Stimulated activated CD4-positive, alpha-beta T cell treated with anti-CD3 and anti-CD28 coated beads, Interleukin-15, amount 100 ng/mL, for 1 hour (primary cell): ENCODE measurements around the gene SPPL2C.
"Not testable (repeated sequence)": the region's sequence is repeated elsewhere in the genome, so short reads cannot be mapped to it uniquely, and the experiment has no call there.

Experiments
- DNase-seq, 2 donors: peaks; one replicate each; pipeline ENCODE4 v3.0.0-alpha.2; 2020; ENCODE audit warnings: low read depth in 1 of 2, low spot score in 1 of 2

Gene SPPL2C

DNA sequence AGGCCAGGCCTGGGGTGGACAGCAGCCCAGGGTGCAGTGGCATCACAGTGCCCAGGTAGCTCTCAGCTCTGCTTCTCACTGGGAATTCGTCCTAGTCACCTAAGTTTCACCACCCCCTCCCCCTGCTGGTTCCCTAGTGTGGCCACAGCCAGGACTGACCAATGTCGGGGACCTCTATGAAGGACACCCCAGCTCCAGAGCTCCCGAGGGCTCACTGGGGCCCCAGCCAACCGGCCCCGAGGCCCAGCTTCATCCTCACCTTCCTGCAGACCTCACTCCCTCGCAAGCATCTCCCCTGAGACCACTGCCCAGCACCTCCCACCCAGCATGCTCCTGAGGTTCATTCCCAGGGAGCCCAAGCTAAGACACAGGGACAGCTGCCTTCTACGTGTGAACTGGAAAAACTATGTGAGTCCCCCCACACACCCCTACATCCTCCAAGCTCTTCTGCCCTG, 4.9 kb downstream of the SPPL2C start:
- no peak for DNase-seq

DNA sequence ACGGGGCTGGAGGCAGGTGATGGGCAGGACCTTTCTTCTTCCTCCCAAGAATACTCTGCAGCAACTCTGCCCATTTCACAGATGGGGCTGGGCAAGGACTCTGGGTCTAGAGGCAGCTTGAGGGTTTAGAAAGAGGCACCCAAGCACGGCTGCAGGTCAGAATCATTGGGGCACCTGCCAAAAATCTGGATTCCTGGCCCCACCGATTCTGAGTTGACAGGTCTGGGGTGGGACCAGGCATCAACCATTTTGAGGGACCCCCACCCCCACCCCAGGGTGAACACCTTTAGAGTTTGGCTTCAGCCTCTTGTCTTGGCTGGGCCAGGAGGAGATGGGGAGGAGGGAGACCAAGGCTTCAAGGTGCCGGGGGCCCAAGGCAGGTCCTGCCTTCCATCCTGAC, 5.3 kb downstream of the SPPL2C start:
- no peak for DNase-seq

DNA sequence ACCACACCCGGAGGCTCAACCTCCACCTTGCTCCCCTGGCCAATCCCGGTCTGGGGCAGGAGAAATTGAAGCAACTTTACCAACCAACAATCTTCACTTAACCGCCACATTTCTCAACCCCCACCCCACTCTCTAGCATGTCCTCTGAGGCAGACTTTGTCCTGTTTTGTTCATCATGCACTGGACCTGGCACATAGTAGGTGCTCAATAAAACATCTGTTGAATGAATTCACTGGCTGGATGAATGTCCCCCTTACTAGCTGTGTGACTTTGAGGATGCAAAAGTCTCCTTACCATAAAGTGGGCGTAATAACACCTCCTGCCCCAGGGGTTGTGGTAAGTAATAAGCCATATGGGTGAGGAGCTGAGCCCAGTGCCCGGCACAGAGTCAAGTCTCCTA, 5.8 kb downstream of the SPPL2C start:
- DNase-seq: no peak

DNA sequence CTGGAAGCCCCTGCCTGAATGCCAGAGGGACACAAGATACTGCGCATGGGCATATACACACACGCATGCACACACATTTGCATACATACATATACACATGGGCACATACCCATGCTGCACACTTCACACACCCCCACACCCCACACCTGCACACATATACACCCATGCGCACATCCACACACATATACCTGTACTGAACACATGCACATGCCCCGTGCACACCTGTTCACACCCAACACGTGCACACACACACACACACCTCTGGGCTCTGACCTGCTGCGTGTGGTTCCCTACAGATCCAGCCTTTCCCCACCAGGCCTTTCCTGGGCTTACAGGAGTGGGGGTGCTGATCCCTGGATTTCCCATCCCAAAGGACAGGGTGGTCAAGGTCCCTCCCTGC, 6.3 kb downstream of the SPPL2C start:
- DNase-seq: no peak

DNA sequence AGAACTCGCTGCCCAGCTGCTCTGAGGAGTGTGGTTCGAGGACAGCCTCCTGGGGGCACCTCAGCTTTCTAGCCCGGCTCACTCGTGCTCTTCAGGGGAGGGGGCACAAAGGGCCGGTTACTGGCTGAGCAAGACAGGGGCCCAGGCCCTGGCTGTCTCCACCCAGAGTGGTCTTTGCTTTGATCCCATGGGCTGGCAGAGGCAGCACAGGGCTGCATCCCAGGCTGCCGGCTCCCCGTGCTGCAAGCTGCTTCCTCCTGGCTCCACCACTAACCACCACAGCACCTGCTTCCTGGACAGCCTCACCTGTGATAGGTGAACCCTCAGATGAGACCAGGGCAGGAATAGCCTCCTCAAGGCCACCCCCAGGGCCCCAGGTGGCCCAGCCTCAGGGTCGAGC, 6.8 kb downstream of the SPPL2C start:
- DNase-seq: no peak

DNA sequence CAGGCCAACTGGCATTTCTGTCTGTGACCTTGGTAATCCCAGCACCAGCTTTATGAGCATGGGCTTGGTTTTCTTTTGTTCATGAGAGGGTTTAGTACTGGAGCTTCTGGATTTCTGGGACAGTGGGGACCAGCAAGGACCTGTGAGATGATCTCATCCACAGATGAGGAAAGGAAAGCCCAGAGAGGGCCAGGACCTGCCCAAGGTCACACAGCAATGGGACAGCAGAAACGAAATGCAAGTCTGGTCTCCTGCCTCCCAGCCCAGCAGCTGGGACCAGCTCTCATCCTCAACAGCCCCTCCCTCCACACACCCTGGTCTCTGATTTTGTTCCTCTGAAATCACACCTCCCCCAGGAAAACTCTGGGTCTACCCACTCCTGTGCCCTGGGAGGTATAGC, 7.2 kb downstream of the SPPL2C start:
- no peak for DNase-seq

DNA sequence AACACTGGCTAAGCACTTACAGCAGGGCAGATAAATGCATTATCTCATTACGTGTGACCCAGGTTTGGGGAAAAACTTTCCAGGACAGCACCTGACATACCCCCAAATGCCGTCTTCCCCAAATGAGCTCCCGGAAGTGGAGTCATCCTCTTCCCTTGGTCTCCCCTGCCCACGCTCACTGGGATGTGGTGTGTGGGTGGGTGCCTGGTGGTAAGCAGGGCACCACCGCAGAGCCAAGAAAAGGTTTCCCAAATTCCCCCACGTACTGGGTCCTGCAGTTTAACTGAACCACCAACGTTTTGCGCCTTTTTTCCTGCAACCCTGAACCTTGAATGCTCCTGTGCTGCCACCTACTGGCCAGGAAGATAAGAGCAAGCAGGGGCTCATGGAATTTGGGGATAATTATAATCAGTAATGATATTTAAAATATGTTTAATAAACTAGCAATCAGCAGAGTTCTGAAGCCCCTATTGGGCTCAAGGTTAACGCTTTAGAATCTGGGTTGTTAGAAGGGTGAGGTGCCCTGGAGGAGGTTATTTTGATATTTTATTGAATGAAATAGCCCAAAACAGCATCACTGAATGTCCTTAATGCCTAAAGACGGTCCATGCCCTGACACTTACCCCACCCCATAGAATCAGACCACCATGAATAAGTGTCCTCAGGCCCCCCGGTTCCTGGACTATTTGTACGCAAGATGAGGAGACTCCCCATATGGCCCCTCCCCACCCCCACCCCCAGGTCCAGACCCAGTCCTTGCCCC, 8.0 kb downstream of the SPPL2C start:
- DNase-seq: peak; percentile 28 to 35

DNA sequence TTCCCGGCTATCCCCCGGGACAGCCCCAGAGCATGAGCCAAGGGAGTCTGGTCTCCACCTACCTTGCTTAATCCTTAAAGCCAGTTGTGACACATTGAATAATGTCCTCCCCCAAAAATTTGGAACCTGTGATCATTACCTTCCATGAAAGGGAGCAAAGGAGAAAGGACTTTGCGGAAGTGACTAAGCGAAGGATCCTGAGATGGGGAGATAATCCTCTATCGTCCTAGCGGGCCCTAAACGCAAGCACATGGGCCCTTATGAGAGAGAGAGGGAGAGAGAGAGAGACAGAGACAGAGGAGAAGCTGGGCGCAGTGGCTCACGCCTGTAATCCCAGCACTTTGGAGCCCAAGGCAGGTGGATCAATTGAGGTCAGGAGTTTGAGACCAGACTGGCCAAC, 9.5 kb downstream of the SPPL2C start:
- no peak for DNase-seq

DNA sequence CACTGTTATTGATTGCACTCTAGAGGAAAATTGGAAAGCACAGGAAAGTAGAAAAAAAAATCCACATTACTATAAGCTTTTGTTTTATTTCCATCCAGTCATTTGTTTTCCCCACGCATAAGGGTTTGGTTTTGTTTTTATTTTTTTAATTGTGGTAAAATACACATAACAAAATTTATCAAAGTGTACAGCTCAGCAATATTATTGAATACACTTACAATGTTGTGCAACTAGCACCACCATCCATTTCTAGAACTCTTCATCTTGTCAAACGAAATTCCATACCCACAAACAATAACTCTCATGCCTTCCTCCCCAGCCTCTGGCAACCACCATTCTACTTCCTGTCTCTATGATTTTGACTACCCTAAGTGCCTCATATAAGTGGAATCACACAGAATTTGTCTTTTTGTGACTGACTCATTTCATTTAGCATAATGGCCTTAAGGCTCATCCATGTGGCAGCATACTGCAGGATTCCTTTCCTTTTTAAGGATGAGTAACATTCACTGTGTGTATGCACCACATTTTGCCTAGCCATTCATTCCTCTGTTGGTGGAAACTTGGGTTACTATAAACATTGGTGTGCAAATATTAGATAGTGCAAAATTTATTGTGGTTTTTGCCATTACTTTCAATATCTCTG, 11.1 kb downstream of the SPPL2C start:
- no peak for DNase-seq

DNA sequence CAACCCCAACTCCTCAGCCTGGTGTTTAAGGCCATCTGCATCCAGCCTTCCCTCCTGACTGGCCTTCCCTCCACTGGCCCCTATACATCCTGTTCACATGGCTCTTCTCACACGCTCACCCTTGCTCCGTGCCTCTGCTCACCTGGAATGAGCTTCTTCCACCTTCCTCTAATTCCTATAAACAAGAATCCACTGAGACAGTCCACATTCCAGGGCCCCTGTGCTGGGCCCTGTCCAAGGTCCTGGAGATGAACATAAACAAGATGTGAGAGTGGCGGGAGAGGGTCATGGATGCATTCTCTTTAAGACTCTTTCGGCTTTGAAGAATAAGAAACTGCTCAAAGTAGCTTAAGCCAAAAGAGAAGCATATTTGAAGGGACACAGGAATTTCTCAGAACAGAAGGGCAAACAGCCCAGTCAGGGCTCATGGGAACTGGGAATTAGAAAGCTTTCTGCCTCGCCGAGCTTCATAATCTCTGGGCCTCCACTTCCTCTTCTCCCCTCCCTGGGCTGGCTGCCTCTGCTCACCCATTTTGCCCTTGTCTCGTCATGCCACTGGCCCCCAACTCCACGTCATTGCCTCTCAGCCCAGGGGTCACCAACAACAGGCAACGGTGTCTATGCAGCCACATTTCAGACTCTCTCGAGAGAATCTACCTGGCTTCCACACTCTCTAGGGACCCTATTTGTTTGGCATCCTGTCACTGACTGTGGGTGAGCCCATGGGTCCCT, 13.5 kb downstream of the SPPL2C start:
- DNase-seq: no peak

DNA sequence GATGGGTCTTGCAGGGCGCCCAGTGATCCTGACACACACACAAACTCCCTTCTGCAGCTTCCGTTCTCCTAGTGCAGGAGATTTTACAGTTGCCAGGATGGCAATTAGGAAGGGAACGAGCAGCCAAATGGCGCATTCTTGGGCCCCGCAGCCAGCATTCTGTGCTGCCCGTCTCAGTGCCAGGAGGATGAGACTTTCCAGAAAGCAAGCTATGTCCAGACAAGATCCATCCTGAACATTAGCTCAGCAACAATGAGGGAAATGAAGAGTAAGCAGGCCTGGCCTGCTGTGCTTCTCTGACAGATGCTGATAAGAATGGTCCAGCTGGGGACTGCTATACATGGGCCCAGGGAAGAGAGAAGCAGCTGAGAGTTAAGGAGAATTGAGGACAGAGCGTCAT, 16.5 kb downstream of the SPPL2C start:
- DNase-seq: no peak

DNA sequence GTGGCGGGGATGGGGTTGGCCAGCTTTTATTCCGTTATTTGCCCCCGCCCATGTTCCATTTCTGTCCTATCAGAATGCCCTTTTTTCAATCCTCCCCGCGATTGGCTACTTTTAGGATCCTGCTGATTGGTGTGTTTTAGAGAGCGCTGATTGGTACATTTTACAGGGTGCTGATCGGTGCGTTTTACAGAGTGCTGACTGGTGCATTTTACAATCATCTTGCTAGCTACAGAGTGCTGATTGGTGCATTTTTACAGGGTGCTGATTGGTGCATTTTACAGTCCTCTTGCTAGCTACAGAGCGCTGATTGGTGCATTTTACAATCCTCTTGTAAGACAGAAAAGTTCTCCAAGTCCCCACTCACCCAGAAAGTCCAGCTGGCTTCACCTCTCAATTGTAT, 17.4 kb downstream of the SPPL2C start:
- not testable (repeated sequence) for DNase-seq

DNA sequence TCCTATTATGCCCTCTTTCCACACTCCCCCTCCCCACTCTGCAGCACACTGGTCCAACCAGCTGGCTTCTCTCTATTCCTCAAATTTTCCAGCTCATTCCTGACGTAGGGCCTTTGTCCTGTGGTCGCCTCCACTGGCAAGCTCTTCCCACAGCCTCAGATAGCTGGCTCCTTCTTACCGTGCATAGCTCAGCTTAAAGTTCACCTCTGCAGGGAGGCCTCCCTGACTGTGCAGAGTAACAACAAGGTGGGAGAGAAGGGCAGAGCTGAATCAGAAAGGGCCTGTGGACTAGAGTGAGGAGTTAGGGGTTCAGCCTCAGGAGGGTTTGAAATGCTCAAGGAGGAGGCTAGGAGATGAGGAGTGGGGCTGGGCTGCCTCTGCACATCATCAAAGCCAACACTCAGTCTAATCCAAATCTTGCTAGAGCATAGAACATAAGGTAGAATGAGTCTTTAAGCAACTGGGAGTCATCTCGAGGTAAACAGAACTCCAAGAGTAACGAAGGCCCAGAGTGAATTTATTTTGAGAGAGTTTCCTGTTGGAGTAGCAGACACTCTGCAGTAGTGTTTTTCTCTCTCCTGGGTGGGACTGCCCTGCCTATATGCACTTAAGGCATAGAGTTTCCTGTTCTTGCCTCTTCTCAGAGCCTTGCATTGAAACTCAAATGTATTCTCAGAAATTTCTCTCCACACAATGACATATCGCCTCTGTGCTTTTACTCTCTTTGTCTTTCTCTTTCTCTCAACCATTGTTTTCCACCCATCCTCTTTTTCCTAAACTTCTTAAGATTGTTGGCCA, 19.4 kb downstream of the SPPL2C start:
- no peak for DNase-seq

DNA sequence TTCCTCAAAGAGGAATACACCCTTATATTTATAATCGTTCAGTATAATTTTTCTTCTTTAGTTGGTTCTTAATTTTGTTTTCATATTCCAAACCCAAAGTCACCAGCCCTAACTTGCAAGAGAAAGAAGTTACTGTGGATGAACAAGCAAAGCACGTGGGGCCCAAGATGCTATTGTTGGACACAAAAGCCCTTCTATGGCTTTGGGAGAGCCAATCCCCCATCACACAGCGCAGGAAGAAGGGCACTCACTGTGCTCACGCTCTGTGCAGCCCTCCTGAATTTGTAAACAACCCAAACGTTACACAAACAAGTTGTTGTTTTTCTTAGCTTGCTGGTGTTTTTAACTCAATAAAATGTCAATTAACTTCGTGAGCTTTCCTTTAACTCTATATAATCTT, 22.5 kb downstream of the SPPL2C start:
- DNase-seq: no peak

DNA sequence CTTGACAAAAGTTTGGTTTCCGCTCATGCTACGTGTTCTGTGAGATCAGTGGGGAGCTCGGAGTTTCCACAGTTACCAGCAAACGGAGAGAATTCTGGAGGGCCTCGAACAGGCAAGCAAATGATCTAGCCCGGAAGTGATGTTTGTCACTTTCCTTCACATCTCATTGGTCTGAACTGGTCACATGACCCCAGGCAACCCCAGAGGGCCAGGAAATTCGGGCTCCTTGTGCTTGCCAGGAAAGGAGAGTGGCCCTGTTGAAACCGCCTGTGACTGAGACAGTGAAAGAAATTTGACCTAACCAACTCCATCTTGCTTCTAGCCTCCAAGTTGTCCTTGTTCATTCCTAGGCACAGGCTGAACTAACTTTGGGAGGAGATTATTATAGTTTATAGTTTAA, 23.0 kb downstream of the SPPL2C start:
- no peak for DNase-seq

DNA sequence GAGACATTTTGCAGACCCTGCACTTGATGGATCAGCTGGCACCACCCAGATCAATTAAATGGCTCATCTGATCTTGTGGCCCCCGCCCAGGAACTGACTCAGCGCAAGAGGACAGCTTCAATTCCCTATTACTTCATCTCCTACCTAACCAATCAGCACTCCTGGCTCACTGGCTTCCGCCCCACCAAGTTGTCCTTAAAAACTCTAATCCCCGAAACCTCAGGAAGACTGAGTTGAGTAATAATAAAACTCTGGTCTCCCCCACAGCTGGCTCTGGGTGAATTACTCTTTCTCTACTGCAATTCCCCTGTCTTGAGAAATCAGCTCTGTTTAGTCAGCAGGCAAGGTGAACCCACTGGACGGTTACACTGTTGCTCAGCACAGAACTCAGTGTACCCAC, 23.6 kb downstream of the SPPL2C start:
- no peak for DNase-seq

DNA sequence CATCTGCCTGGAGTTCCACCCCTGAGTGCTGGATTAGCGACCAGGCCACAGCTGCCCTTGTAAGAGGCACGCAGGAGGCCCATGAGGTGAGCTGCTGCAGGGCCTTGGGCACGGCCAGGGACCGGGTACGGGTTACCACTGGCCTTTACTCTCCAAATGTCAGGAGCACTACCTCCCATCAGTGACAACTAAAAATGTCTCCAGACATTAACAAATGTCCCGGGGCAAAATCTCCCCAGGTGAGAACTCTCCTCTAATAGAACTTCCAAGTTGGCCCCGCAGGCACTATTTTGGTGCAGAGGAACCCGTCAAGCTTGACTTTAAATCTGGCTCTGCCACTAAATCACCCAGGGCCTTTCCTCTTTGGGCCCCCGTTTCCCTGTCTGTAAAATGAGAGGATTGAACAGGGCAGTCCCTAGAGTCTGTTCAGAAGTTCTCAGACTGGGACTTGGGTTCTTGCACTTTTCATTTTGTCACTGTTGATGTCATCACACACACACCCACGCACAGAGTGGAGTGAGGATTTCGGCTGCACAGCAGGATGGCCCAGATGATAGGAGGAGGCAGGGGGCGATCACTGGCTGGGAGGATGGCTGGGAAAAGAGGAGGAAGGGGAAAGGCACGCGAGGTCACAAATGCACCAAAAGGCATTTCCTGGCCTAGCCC, 25.1 kb downstream of the SPPL2C start:
- no peak for DNase-seq

DNA sequence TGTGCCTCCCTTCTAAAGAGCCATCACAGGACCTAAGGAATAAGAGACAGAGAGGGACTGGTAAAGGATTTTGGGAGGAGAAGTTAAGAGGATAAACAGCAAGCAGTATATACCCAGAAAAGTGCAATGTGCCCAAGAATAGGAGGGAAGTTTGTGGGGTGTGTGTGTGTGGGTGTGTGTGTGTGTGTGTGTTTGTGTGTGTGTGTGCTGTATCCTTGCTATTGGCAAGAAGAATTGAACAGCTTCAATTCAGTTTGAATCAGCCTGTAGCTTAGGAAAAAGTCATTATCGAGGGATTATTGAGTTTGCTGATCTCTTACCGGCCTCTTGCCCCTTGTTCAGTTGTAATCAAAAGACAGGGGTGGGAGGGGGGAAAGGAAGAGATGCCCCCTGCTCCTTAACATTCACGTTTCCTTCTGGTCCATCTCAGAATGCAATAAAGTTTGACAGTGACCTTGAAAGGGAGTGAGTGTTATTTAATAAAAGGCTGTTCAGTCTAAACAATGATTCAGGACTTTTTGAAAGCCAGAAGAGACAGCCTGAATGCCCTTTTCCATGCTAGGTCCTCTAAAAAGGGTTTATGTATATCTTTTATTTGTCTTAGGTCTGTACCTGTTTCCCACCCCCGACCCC, 25.8 kb downstream of the SPPL2C start:
- DNase-seq: no peak

DNA sequence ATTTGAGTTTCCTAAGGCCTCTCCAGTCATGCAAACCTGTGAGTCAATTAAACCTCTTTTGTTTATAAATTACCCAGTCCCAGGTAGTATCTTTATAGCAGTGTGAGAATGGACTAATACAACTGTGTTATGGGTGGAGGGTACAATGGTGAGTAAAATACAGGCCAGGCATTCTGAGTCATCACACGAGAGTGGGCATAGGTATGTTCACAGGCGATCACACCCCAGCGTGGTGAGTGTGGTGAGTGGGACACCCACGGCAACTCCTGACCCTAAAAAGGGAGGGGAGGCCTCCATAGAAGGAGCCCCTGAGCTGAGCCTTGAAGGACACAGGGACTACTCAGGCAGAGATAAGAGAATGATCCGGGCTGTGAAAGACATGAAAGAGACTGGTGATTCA, 27.0 kb downstream of the SPPL2C start:
- DNase-seq: no peak

DNA sequence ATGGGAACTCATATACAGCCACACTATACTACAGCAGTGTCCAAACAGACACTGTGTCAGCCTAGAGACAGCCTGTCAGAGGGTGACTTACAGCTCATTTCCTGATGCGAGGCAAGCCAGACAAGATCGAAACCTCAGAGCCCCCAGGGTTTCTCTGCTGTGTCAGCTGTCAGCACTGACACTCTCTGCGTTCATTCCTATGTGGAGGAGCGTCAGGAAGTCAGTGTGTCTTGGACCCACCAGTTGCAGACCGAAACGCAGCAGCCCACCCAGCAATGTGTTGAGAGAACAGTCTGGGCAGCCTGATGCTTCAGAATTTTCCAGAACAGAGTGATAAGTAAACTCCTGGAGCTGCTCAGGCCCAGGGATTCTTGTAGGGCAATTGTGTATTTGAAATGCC, 29.0 kb downstream of the SPPL2C start:
- DNase-seq: no peak
